Neural progenitor cell (in vitro differentiated cells): ENCODE data around the gene ADGRG2. TPM values are rescaled to one million over a fixed set of nuclear protein-coding genes. Genes with fewer than 3 reads are reported as not detected.

Experiments
- DNase-seq: peaks from one replicate; pipeline ENCODE4 v3.0.0-alpha.2; 2016; ENCODE audit warnings: low spot score
- H2AFZ ChIP-seq: fragments of 200-600 bp; sonication (generic); replicated peaks from 2 replicates; pipeline ENCODE4 v1.6.1; 2016; ENCODE audit warnings: antibody characterized with exemption
- H3F3A ChIP-seq: fragments of 200-600 bp; sonication (generic); 2 replicates; pipeline ENCODE4 v1.6.1; 2016; ENCODE audit warnings: antibody characterized with exemption, low read depth
- H3K27ac ChIP-seq: fragments of 200-600 bp; sonication (generic); 2 replicates; pipeline ENCODE4 v1.5.1; 2016; ENCODE audit warnings: mild to moderate bottlenecking
- H3K27me3 ChIP-seq: fragments of 200-600 bp; sonication (generic); 2 replicates; pipeline ENCODE4 v1.6.1; 2016; ENCODE audit warnings: mild to moderate bottlenecking, moderate library complexity
- H3K36me3 ChIP-seq: fragments of 200-600 bp; sonication (generic); 2 replicates; pipeline ENCODE4 v1.5.1; 2016
- H3K4me1 ChIP-seq: fragments of 200-600 bp; sonication (generic); 2 replicates; pipeline ENCODE4 v1.6.1; 2016; ENCODE audit warnings: mixed run types
- H3K4me2 ChIP-seq: fragments of 200-600 bp; sonication (generic); 2 replicates; pipeline ENCODE4 v1.6.1; 2016
- H3K4me3 ChIP-seq: fragments of 200-600 bp; sonication (generic); 2 replicates; pipeline ENCODE4 v1.5.1; 2016
- H3K79me2 ChIP-seq: fragments of 200-600 bp; sonication (generic); 2 replicates; pipeline ENCODE4 v1.6.1; 2016; ENCODE audit warnings: low read depth
- H3K9ac ChIP-seq: fragments of 200-600 bp; sonication (generic); 2 replicates; pipeline ENCODE4 v1.6.1; 2016
- H3K9me3 ChIP-seq: fragments of 200-600 bp; sonication (generic); 2 replicates; pipeline ENCODE4 v1.5.1; 2016; ENCODE audit warnings: low read depth
- H4K20me1 ChIP-seq: fragments of 200-600 bp; sonication (generic); 2 replicates; pipeline ENCODE4 v1.6.1; 2016; ENCODE audit warnings: low read depth
- H3K27ac Mint-ChIP-seq: 3 replicates; pipeline ENCODE4 v1.8.0; 2021; ENCODE audit warnings: mixed read lengths
- H3K27me3 Mint-ChIP-seq: 2 replicates; pipeline ENCODE4 v1.8.0; 2022; ENCODE audit warnings: low read depth, mild to moderate bottlenecking, inconsistent platforms, moderate library complexity, mixed read lengths; ENCODE audit not compliant: insufficient read depth
- H3K36me3 Mint-ChIP-seq: 3 replicates; pipeline ENCODE4 v1.8.0; 2021; ENCODE audit warnings: mixed read lengths
- H3K4me1 Mint-ChIP-seq: 3 replicates; pipeline ENCODE4 v1.8.0; 2021; ENCODE audit warnings: mixed read lengths
- H3K4me3 Mint-ChIP-seq: 3 replicates; pipeline ENCODE4 v1.8.0; 2021; ENCODE audit warnings: mild to moderate bottlenecking, moderate library complexity, mixed read lengths
- H3K9me3 Mint-ChIP-seq: 3 replicates; pipeline ENCODE4 v1.8.0; 2020; ENCODE audit warnings: mixed read lengths
- EZH2 ChIP-seq: fragments of 200-600 bp; sonication (generic); IDR thresholded peaks from 2 replicates; pipeline ENCODE4 v1.6.1; 2017; ENCODE audit warnings: antibody characterized with exemption, mild to moderate bottlenecking, moderate library complexity
- EZH2phosphoT487 ChIP-seq: fragments of 200-600 bp; sonication (generic); IDR thresholded peaks from 2 replicates; pipeline ENCODE4 v1.6.1; 2017; ENCODE audit warnings: antibody characterized with exemption
- total RNA-seq: library from RNA; depleted of rRNA; stranded (reverse); fragments of >200 nt; gene quantifications from 2 replicates; pipeline ENCODE4 v1.2.3, GENCODE V29; 2015; ENCODE audit warnings: low replicate concordance
- TF ChIP-seq, protein P1 (sequence below): fragments of 200-600 bp; sonication (generic); IDR thresholded peaks from 2 replicates; pipeline ENCODE4 v1.5.1; 2017; ENCODE audit warnings: antibody characterized with exemption, mild to moderate bottlenecking

Gene ADGRG2
- total RNA-seq, 1 donor from 2014 or later, result 0.80 TPM

GRCh38 chrX:19091596-19091995 lies 30.7 kb downstream of the ADGRG2 start:
- no peaks in the 10 kb centered on the region for H3K36me3 ChIP-seq
- H4K20me1 ChIP-seq, result no peaks in the 10 kb centered on the region
- H3K9ac ChIP-seq, result no peak overlapping the region
- TF ChIP-seq, protein P1, sequence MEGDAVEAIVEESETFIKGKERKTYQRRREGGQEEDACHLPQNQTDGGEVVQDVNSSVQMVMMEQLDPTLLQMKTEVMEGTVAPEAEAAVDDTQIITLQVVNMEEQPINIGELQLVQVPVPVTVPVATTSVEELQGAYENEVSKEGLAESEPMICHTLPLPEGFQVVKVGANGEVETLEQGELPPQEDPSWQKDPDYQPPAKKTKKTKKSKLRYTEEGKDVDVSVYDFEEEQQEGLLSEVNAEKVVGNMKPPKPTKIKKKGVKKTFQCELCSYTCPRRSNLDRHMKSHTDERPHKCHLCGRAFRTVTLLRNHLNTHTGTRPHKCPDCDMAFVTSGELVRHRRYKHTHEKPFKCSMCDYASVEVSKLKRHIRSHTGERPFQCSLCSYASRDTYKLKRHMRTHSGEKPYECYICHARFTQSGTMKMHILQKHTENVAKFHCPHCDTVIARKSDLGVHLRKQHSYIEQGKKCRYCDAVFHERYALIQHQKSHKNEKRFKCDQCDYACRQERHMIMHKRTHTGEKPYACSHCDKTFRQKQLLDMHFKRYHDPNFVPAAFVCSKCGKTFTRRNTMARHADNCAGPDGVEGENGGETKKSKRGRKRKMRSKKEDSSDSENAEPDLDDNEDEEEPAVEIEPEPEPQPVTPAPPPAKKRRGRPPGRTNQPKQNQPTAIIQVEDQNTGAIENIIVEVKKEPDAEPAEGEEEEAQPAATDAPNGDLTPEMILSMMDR, result no peak
- H3K36me3 Mint-ChIP-seq, result no peaks in the 10 kb centered on the region
- no peak overlapping the region for H3K4me2 ChIP-seq
- no peaks in the 10 kb centered on the region for H3K79me2 ChIP-seq
- no peaks in the 10 kb centered on the region for H3K27me3 ChIP-seq
- H3K27me3 Mint-ChIP-seq, result no peaks in the 10 kb centered on the region
- H3K27ac Mint-ChIP-seq, result peak overlapping the region; percentile 4
- H2AFZ ChIP-seq, result no peak overlapping the region
- no peak for DNase-seq
- H3K4me3 ChIP-seq, result no peak overlapping the region
- H3K4me1 ChIP-seq, result no peaks in the 10 kb centered on the region
- no peaks in the 10 kb centered on the region for H3F3A ChIP-seq
- H3K4me1 Mint-ChIP-seq, result no peaks in the 10 kb centered on the region
- no peak overlapping the region for H3K27ac ChIP-seq
- no peaks in the 10 kb centered on the region for H3K9me3 ChIP-seq
- H3K9me3 Mint-ChIP-seq, result peaks cover 11% of the 10 kb centered on the region
- H3K4me3 Mint-ChIP-seq, result no peak overlapping the region

GRCh38 chrX:19089555-19090040 lies 32.7 kb downstream of the ADGRG2 start:
- Mint-ChIP-seq H3K4me3 (no peak overlapping the region), H3K27ac (no peak overlapping the region), H3K9me3 (peaks cover 11% of the 10 kb centered on the region), H3K4me1 (no peaks in the 10 kb centered on the region), H3K36me3 (no peaks in the 10 kb centered on the region), H3K27me3 (no peaks in the 10 kb centered on the region)
- no peaks in the 10 kb centered on the region for H3F3A ChIP-seq
- H3K36me3 ChIP-seq, result no peaks in the 10 kb centered on the region
- no peak for DNase-seq
- H2AFZ ChIP-seq, result no peak overlapping the region
- TF ChIP-seq EZH2, result no peak
- TF ChIP-seq, protein P1, result no peak
- no peak for TF ChIP-seq EZH2phosphoT487
- no peaks in the 10 kb centered on the region for H3K4me1 ChIP-seq
- H3K9me3 ChIP-seq, result no peaks in the 10 kb centered on the region
- no peaks in the 10 kb centered on the region for H3K79me2 ChIP-seq
- H3K4me3 ChIP-seq, result no peak overlapping the region
- H3K4me2 ChIP-seq, result no peak overlapping the region
- H3K27me3 ChIP-seq, result no peaks in the 10 kb centered on the region
- H3K27ac ChIP-seq, result no peak overlapping the region
- no peak overlapping the region for H3K9ac ChIP-seq
- H4K20me1 ChIP-seq, result no peaks in the 10 kb centered on the region

DNA sequence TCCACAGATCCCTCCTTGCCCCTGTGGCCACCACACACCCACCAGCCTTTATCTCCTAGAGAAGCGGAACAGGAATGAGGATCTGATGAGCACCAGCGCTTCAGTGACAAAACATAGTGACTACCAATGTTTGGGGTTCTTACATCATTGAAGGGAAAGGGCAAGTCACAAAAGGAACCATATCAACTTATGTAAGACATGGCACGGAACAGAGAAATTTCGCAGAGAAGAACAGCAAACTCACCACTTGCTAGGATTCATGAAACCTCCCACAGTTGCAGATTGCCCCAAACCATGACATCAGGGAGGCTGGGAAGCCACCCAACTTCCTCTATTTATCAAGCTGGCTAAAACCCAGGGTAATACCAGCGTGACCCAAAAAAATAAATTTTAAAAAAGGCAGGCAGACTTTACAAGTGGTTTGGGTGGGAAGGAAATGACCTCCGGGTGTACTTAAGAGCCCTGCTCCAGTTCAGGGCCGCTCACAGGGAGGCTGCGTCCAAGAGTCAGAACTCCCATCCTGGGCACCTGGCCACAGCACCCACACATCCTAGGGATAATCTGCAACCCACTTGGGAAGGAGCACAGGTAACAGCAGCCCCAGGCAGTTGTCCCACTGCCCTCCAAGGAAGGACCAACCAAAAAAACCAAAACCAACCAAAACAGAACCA lies 36.0 kb downstream of the ADGRG2 start:
- DNase-seq, result no peak
- H3K9me3 Mint-ChIP-seq, result peaks cover 7% of the 10 kb centered on the region
- no peaks in the 10 kb centered on the region for H3K36me3 Mint-ChIP-seq
- H3K27me3 Mint-ChIP-seq, result no peaks in the 10 kb centered on the region
- Histone ChIP-seq H3K4me2 (no peak overlapping the region), H3K27me3 (no peaks in the 10 kb centered on the region), H3K4me1 (no peaks in the 10 kb centered on the region), H3K27ac (no peak overlapping the region), H3K36me3 (no peaks in the 10 kb centered on the region), H3K9ac (no peak overlapping the region), H4K20me1 (no peaks in the 10 kb centered on the region), H3K9me3 (no peaks in the 10 kb centered on the region), H3K79me2 (no peaks in the 10 kb centered on the region), H3F3A (no peaks in the 10 kb centered on the region), H3K4me3 (no peak overlapping the region), H2AFZ (no peak overlapping the region)
- no peak for TF ChIP-seq EZH2
- TF ChIP-seq, protein P1, result no peak
- no peak for TF ChIP-seq EZH2phosphoT487
- no peak overlapping the region for H3K27ac Mint-ChIP-seq
- no peaks in the 10 kb centered on the region for H3K4me1 Mint-ChIP-seq
- H3K4me3 Mint-ChIP-seq, result no peak overlapping the region
